Esophagus squamous epithelium (tissue), 4 donors: ENCODE measurements around the gene OR51A2.

Experiments used
- CTCF ChIP-seq, 6 experiments: fragments of 450-650 bp in 4 of 6; fragments of 200-600 bp in 2 of 6; sonication (generic) in 2 of 6; IDR thresholded peaks; one replicate each; pipeline ENCODE4 v1.5.1; 2016 to 2019; ENCODE audit warnings: antibody characterized with exemption in 6 of 6, mild to moderate bottlenecking in 4 of 6, moderate library complexity in 4 of 6
- POLR2A ChIP-seq, 4 donors: fragments of 450-650 bp; IDR thresholded peaks; one replicate each; pipeline ENCODE4 v1.6.1; 2017; ENCODE audit warnings: antibody characterized with exemption in 4 of 4, mild to moderate bottlenecking in 4 of 4, moderate library complexity in 3 of 4

GRCh38 chr11:4979036-4979435, 23.5 kb upstream of the OR51A2 start:
- no peak for TF ChIP-seq CTCF (IDR thresholded peaks at IDR 0.05)
- TF ChIP-seq POLR2A (IDR thresholded peaks at IDR 0.05) = no peak
